ENCODE data around the gene RAB3IL1.

DNA sequence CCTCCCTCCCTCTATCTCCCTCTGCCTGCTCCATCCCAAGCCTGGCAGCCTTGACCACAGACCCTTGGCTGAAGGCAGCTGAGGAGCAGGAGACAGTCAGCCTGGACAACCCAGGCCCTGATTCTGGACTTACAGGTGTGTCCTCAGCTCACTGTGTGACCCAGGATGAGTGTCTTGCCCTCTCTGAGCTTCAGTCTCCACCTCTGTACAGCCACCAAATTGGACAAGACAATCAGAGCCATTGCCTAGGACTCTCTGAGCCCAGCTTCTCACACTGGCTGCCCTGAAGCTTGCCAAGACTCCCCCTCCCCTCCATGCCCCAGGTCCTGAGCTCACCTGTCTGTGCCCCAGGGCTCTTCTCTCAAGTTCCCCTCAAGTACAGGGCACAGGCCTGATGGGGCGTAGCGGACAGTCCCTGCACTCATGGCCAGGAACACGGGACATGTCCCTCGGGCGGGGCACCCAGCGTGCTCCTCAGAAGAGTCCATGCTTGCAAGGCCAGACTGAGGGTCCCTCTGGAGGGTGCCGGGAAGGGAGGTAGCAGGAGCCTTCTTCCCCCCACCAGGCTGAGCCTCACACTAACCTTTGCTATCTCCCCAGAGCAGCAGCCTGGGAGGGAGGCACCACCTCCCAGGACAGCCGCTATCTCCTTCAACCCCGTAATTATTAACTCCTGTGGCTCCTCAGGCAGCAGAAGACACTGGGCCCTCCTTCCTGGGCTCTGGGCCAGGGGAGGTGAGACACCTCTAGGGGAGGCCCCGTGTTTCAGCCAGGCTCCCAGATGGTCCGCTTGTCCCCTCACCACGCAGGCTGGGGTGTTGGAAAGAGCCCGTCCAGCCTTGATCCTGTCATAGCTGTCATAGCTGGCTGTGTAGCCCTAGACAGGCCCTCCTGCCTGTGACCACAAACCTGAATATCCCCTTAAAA lies 2.6 kb upstream of the RAB3IL1 start:
- no peak for TF ChIP-seq CTCF (conservative IDR thresholded peaks at IDR 0.05; ENCODE audit: low read depth, low read length)
- TF ChIP-seq EZH2 (IDR thresholded peaks at IDR 0.05; ENCODE audit: low read length, unreplicated experiment): no peak
